A673 (cell line): ENCODE data around the gene GATA6.

ENCODE experiments used
- EZH2 ChIP-seq: fragments of 200-600 bp; sonication (generic); IDR thresholded peaks from 2 replicates; pipeline ENCODE4 v1.6.1; 2017; ENCODE audit warnings: borderline replicate concordance, low read depth, mild to moderate bottlenecking, mixed read lengths, antibody characterized with exemption, low read length; ENCODE audit not compliant: poor library complexity, severe bottlenecking
- TF ChIP-seq, protein P1 (sequence below): fragments of 300-800, 200-600 bp; sonication (generic); conservative IDR thresholded peaks from 2 replicates; pipeline ENCODE4 v1.5.1; 2017; ENCODE audit warnings: low read depth, mild to moderate bottlenecking, antibody characterized with exemption, low read length, moderate library complexity, mixed read lengths

DNA sequence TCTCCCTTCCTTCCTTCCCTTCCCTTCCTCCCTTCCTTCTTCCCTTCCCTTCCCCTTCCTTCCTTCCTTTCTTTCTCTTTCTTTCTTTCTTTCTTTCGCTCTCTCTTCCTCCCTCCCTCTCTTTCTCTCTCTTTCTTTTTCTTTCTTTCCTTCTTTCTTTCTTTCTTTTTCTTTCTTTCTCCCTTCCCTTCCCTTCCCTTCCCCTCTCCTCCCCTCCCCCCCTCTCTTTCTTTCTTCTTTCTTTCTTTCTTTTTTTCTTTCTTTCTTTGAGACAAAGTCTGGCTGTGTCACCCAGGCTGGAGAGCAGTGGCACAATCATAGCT, 34.8 kb downstream of the GATA6 start:
- TF ChIP-seq, protein P1, sequence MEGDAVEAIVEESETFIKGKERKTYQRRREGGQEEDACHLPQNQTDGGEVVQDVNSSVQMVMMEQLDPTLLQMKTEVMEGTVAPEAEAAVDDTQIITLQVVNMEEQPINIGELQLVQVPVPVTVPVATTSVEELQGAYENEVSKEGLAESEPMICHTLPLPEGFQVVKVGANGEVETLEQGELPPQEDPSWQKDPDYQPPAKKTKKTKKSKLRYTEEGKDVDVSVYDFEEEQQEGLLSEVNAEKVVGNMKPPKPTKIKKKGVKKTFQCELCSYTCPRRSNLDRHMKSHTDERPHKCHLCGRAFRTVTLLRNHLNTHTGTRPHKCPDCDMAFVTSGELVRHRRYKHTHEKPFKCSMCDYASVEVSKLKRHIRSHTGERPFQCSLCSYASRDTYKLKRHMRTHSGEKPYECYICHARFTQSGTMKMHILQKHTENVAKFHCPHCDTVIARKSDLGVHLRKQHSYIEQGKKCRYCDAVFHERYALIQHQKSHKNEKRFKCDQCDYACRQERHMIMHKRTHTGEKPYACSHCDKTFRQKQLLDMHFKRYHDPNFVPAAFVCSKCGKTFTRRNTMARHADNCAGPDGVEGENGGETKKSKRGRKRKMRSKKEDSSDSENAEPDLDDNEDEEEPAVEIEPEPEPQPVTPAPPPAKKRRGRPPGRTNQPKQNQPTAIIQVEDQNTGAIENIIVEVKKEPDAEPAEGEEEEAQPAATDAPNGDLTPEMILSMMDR: no peak
- TF ChIP-seq EZH2: no peak
